ENCODE measurements around the gene NPHP1.

Gene NPHP1

GRCh38 chr2:110134025-110134424 lies 70.8 kb downstream of the NPHP1 start:
- no peak overlapping the region for H3K4me3 ChIP-seq (replicated peaks; ENCODE audit: low read depth, low read length)
- DNase-seq (ENCODE audit: extremely low read depth, insufficient read length), result no peak
- TF ChIP-seq, protein P1, sequence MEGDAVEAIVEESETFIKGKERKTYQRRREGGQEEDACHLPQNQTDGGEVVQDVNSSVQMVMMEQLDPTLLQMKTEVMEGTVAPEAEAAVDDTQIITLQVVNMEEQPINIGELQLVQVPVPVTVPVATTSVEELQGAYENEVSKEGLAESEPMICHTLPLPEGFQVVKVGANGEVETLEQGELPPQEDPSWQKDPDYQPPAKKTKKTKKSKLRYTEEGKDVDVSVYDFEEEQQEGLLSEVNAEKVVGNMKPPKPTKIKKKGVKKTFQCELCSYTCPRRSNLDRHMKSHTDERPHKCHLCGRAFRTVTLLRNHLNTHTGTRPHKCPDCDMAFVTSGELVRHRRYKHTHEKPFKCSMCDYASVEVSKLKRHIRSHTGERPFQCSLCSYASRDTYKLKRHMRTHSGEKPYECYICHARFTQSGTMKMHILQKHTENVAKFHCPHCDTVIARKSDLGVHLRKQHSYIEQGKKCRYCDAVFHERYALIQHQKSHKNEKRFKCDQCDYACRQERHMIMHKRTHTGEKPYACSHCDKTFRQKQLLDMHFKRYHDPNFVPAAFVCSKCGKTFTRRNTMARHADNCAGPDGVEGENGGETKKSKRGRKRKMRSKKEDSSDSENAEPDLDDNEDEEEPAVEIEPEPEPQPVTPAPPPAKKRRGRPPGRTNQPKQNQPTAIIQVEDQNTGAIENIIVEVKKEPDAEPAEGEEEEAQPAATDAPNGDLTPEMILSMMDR (IDR thresholded peaks at IDR 0.05; ENCODE audit: insufficient read depth, low read length, poor library complexity, severe bottlenecking), result no peak
- no peaks in the 10 kb centered on the region for H3K36me3 ChIP-seq (ENCODE audit: control insufficient read depth, insufficient read depth, low read length)
- no peaks in the 10 kb centered on the region for H3K27me3 ChIP-seq (replicated peaks; ENCODE audit: control insufficient read depth, insufficient read depth, low read length)

DNA sequence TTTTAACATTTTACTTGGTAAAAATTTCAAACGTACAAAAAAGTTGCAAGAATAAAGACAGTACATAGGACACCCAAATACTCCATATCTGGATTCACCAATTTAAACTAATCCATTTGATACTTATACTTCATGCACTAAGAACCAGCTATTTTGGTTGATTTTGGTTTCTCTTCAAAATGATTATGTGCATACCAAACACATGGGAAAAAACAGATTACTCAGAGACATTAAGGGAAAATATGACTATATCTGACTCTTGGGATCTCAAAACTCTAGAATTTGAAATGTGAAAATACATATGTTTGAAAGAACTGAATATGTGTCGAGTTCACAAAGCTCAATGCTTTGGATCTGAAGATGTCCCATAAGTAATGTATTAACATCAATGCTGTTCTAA lies 73.6 kb downstream of the NPHP1 start:
- Histone ChIP-seq H3K4me3 (replicated peaks; ENCODE audit: low read depth, low read length) (no peak overlapping the region), H3K27me3 (replicated peaks; ENCODE audit: control insufficient read depth, insufficient read depth, low read length) (no peaks in the 10 kb centered on the region)
- TF ChIP-seq, protein P1 (IDR thresholded peaks at IDR 0.05; ENCODE audit: insufficient read depth, low read length, poor library complexity, severe bottlenecking), result no peak

GRCh38 chr2:110130757-110131156 lies 74.1 kb downstream of the NPHP1 start:
- no peak for DNase-seq (ENCODE audit: extremely low read depth, insufficient read length)
- Histone ChIP-seq H3K36me3 (ENCODE audit: control insufficient read depth, insufficient read depth, low read length) (no peaks in the 10 kb centered on the region), H3K27me3 (replicated peaks; ENCODE audit: control insufficient read depth, insufficient read depth, low read length) (no peaks in the 10 kb centered on the region), H3K4me3 (replicated peaks; ENCODE audit: low read depth, low read length) (no peak overlapping the region)
- TF ChIP-seq, protein P1 (IDR thresholded peaks at IDR 0.05; ENCODE audit: insufficient read depth, low read length, poor library complexity, severe bottlenecking), result no peak

More for the DNA sequence above, 73.6 kb downstream of the NPHP1 start:
- no peaks in the 10 kb centered on the region for H3K36me3 ChIP-seq (ENCODE audit: control insufficient read depth, insufficient read depth, low read length)
- DNase-seq (ENCODE audit: extremely low read depth, insufficient read length), result no peak

GRCh38 chr2:110126906-110127305 lies 77.9 kb downstream of the NPHP1 start:
- TF ChIP-seq, protein P1 (IDR thresholded peaks at IDR 0.05; ENCODE audit: insufficient read depth, low read length, poor library complexity, severe bottlenecking), result no peak
- Histone ChIP-seq H3K36me3 (ENCODE audit: control insufficient read depth, insufficient read depth, low read length) (no peaks in the 10 kb centered on the region), H3K27me3 (replicated peaks; ENCODE audit: control insufficient read depth, insufficient read depth, low read length) (no peaks in the 10 kb centered on the region; the same call in 1 of the 2 replicates), H3K4me3 (replicated peaks; ENCODE audit: low read depth, low read length) (no peak overlapping the region)
- DNase-seq (ENCODE audit: extremely low read depth, insufficient read length), result no peak

DNA sequence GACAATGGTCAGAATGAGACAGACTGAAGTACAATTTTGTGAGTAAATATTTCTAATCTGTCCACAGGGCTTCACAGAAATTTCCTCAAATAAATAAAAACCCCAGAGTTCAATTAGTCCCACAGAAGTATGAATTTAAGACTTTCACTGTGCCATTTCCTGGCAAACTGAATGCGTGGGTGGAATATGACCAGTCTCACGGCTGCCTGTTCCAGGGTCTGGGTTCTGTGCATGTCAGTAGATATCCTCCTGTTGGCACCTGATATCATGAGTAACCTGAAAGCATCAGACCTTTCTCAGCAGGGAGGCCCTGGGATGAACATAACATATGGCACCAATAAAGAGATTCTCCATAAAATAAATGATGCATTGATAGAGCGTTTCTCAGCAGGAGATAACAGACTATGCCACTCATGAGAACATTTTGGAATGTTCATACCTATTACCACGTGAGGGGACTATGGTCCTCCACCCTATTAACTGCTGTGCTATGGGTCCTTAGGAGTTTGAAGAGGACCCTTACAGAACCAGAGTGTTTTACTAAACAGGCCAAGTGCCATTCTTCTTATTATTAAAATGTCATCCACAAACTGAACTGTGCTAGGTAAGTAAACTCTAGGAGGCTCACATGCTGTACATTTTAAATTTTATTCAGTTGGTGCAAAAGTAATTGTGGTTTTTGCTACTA lies 78.6 kb downstream of the NPHP1 start:
- DNase-seq (ENCODE audit: extremely low read depth, insufficient read length), result no peak
- Histone ChIP-seq H3K27me3 (replicated peaks; ENCODE audit: control insufficient read depth, insufficient read depth, low read length) (no peaks in the 10 kb centered on the region; the same call in 1 of the 2 replicates), H3K4me3 (replicated peaks; ENCODE audit: low read depth, low read length) (no peak overlapping the region), H3K36me3 (ENCODE audit: control insufficient read depth, insufficient read depth, low read length) (no peaks in the 10 kb centered on the region)
- TF ChIP-seq, protein P1 (IDR thresholded peaks at IDR 0.05; ENCODE audit: insufficient read depth, low read length, poor library complexity, severe bottlenecking), result no peak

Data from GM06990 (cell line).